GM23338 (cell line): Measurements from ENCODE around the gene INS.

Experiments
- CREB1 ChIP-seq: fragments of 250-450 bp; sonication (Bioruptor Pico); IDR thresholded peaks from 2 replicates; pipeline ENCODE4 v1.5.0; 2020; ENCODE audit warnings: low read depth, mild to moderate bottlenecking, moderate library complexity
- CTCF ChIP-seq, 2 experiments: fragments of 200-600 bp in 1 of 2; sonication (generic) in 1 of 2; conservative IDR thresholded peaks; 2 replicates each; pipeline versions ENCODE4 v1.5.1 to v1.6.1; 2016 to 2017; ENCODE audit warnings: antibody characterized with exemption in 2 of 2, low read depth in 2 of 2, mild to moderate bottlenecking in 2 of 2, moderate library complexity in 1 of 2
- ETS1 ChIP-seq: IDR thresholded peaks from 2 replicates; pipeline ENCODE4 v1.6.1; 2016; ENCODE audit warnings: antibody characterized with exemption
- EZH2 ChIP-seq: fragments of 200-600 bp; sonication (generic); IDR thresholded peaks from one replicate; pipeline ENCODE4 v1.8.0; 2017; ENCODE audit warnings: antibody characterized with exemption, mild to moderate bottlenecking, low read depth; ENCODE audit not compliant: unreplicated experiment
- EZH2phosphoT487 ChIP-seq: fragments of 200-600 bp; sonication (generic); IDR thresholded peaks from one replicate; pipeline ENCODE4 v1.8.1; 2018; ENCODE audit warnings: antibody characterized with exemption; ENCODE audit not compliant: unreplicated experiment
- JUNB ChIP-seq: IDR thresholded peaks from one replicate; pipeline ENCODE4 v1.6.1; 2016; ENCODE audit warnings: antibody characterized with exemption; ENCODE audit not compliant: unreplicated experiment
- POLR2AphosphoS5 ChIP-seq: IDR thresholded peaks from 2 replicates; pipeline ENCODE4 v1.6.1; 2016; ENCODE audit warnings: antibody characterized with exemption, low read depth
- REST ChIP-seq: IDR thresholded peaks from one replicate; pipeline ENCODE4 v1.6.1; 2018; ENCODE audit warnings: antibody characterized with exemption; ENCODE audit not compliant: unreplicated experiment
- STAT1 ChIP-seq: IDR thresholded peaks from one replicate; pipeline ENCODE4 v1.6.1; 2016; ENCODE audit warnings: antibody characterized with exemption; ENCODE audit not compliant: unreplicated experiment
- ZNF462 ChIP-seq: fragments of 250-450 bp; sonication (Bioruptor Pico); IDR thresholded peaks from 2 replicates; pipeline ENCODE4 v1.5.0; 2020; ENCODE audit warnings: mild to moderate bottlenecking, moderate library complexity

- TF ChIP-seq POLR2AphosphoS5: no peak
- no peak for TF ChIP-seq CREB1
- TF ChIP-seq EZH2phosphoT487: no peak
- no peak for TF ChIP-seq CTCF (conservative IDR thresholded peaks at IDR 0.05; ENCODE audit: low read depth in 2 of 2)
- TF ChIP-seq ZNF462 (CRISPR knock-in tag): no peak
- no peak for TF ChIP-seq REST
- no peak for TF ChIP-seq EZH2
- no peak for TF ChIP-seq ETS1
- TF ChIP-seq STAT1: no peak
- no peak for TF ChIP-seq JUNB
Observed at GRCh38 chr11:2130881-2131352, 30.1 kb downstream of the INS start.
